Middle frontal gyrus (tissue), 1 donor: ENCODE measurements around the gene PCMTD2.
"Not testable (repeated sequence)": the region's sequence is repeated elsewhere in the genome, so short reads cannot be mapped to it uniquely, and the experiment has no call there.

Source experiments
- DNase-seq: peaks from one replicate; pipeline ENCODE4 v3.0.0-alpha.2; 2015; ENCODE audit warnings: low spot score; ENCODE audit errors: extremely low spot score

Gene PCMTD2

GRCh38 chr20:64286447-64287263, 31.1 kb downstream of the PCMTD2 start:
- not testable (repeated sequence) for DNase-seq

GRCh38 chr20:64287264-64287590, 31.7 kb downstream of the PCMTD2 start:
- DNase-seq: not testable (repeated sequence)

GRCh38 chr20:64292167-64292566, 36.6 kb downstream of the PCMTD2 start:
- not testable (repeated sequence) for DNase-seq

GRCh38 chr20:64303086-64303485, 47.5 kb downstream of the PCMTD2 start:
- not testable (repeated sequence) for DNase-seq

GRCh38 chr20:64313761-64314160, 58.2 kb downstream of the PCMTD2 start:
- DNase-seq: not testable (repeated sequence)

- not testable (repeated sequence) for DNase-seq
Observed at GRCh38 chr20:64315381-64315780, 59.8 kb downstream of the PCMTD2 start.

GRCh38 chr20:64315884-64316283, 60.3 kb downstream of the PCMTD2 start:
- not testable (repeated sequence) for DNase-seq

- DNase-seq: peak; percentile 20
Observed at GRCh38 chr20:64316415-64317083, 61.0 kb downstream of the PCMTD2 start.

GRCh38 chr20:64317331-64317730, 61.8 kb downstream of the PCMTD2 start:
- not testable (repeated sequence) for DNase-seq

GRCh38 chr20:64318056-64318455, 62.5 kb downstream of the PCMTD2 start:
- not testable (repeated sequence) for DNase-seq

GRCh38 chr20:64322031-64322789, 66.7 kb downstream of the PCMTD2 start:
- DNase-seq: not testable (repeated sequence)
